Right renal cortex interstitium (tissue), 3 donors: ENCODE data around the gene PCDHGA6. TPM values are rescaled to one million over a fixed set of nuclear protein-coding genes. Genes with fewer than 3 reads are reported as not detected.
"Not testable (repeated sequence)": the region's sequence is repeated elsewhere in the genome, so short reads cannot be mapped to it uniquely, and the experiment has no call there.

Experiments used
- DNase-seq, 3 donors: peaks; one replicate each; pipeline ENCODE4 v3.0.0-alpha.2; 2013; ENCODE audit warnings: low read depth in 3 of 3, low spot score in 2 of 3
- polyA plus RNA-seq, 3 donors: library from polyadenylated mRNA; unstranded; fragments of 120-200 nt; gene quantifications; one replicate each; pipeline ENCODE4 v1.2.1, GENCODE V29; 2013; ENCODE audit not compliant: insufficient read length in 3 of 3

Gene PCDHGA6
- polyA plus RNA-seq, 3 donors: 4.2 to 7.8 (median 5.8) TPM

DNA sequence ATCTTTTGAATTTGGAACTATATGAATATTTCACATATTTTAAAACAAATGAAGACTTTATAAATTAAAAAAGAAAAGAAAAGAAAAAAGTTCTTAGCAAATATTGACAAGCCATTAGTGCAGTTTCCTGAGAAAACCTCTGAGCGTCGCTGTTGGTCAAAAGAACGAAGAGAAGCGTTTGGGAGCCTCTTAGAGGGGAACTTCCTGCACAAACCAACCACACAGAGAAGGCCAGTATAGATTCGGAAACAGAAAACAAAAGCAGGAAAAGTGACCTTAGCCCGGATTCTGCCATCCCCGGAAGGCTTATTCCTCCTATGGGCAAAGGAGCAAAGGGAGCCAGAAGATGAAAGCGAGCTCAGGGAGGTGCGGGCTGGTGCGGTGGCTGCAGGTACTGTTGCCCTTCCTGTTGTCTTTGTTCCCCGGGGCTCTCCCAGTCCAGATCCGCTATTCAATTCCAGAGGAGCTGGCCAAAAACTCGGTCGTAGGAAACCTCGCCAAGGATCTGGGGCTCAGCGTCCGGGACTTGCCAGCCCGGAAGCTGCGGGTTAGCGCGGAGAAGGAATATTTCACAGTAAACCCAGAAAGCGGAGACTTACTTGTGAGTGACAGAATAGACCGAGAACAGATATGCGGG is 13.8 kb upstream of the PCDHGA6 start, which contains the start of gene PCDHGB2:
TSS of gene PCDHGB2 (plus strand) at position 205 of the 637 bp plus-strand sequence. CDS start at position 347, 142 bp downstream.
- no peak for DNase-seq

DNA sequence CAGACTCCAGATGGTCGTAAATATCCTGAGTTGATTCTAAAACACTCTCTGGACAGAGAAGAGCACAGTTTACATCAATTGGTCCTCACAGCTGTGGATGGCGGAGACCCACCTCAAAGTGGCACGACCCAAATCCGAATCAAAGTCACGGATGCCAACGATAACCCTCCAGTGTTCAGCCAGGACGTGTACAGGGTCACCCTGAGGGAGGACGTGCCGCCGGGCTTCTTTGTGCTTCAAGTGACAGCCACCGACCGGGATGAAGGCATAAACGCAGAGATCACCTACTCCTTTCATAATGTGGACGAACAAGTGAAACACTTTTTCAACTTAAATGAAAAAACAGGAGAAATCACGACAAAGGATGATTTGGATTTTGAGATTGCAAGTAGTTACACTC is 13.0 kb upstream of the PCDHGA6 start:
- DNase-seq: no peak

DNA sequence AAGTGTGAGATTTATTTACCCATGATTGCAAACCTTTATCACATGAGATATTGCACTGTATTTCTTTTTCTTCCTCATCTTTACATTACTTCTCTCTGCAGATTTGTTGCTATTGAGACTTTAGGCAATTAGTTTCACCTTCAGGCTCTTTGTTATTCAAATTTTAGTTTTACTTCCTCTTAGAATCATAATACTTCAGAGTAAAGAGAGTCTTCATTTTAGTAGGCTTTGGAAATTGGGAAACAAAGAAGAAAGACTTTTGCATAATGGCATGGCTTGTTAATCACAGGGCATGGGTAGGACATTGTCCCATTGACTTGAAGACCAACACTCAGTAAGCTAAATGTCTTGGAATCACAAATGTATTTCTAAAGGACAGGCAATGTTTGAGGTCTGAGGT is 11.0 kb upstream of the PCDHGA6 start:
- no peak for DNase-seq

DNA sequence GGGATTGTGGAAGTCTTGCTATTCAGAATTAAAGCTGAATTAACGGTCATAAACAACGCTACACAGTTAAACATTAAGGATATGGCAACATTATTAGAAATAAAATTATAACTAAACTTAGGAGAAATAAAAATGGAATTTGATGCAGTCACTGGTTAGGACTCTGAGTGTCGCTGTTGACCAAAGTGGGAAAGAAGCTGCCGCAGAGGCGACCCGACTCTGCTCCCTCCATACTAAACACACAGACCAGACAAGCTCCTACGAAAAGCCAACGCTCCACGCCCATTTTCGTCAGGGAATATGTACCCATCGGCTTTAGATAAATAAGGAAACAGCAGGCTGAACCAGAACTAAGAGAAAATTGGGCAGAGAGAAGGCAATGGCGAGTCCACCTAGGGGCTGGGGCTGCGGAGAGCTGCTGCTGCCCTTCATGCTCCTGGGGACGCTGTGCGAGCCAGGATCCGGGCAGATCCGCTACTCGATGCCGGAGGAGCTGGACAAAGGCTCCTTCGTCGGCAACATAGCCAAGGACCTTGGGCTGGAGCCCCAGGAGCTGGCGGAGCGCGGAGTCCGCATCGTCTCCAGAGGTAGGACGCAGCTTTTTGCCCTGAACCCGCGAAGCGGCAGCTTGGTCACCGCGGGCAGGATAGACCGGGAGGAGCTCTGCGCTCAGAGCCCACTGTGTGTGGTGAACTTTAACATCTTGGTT is 9.6 kb upstream of the PCDHGA6 start, which contains the start of gene PCDHGA5:
TSS of gene PCDHGA5 (plus strand) at position 211 of the 709 bp plus-strand sequence. CDS start at position 380, 169 bp downstream.
- DNase-seq: no peak

DNA sequence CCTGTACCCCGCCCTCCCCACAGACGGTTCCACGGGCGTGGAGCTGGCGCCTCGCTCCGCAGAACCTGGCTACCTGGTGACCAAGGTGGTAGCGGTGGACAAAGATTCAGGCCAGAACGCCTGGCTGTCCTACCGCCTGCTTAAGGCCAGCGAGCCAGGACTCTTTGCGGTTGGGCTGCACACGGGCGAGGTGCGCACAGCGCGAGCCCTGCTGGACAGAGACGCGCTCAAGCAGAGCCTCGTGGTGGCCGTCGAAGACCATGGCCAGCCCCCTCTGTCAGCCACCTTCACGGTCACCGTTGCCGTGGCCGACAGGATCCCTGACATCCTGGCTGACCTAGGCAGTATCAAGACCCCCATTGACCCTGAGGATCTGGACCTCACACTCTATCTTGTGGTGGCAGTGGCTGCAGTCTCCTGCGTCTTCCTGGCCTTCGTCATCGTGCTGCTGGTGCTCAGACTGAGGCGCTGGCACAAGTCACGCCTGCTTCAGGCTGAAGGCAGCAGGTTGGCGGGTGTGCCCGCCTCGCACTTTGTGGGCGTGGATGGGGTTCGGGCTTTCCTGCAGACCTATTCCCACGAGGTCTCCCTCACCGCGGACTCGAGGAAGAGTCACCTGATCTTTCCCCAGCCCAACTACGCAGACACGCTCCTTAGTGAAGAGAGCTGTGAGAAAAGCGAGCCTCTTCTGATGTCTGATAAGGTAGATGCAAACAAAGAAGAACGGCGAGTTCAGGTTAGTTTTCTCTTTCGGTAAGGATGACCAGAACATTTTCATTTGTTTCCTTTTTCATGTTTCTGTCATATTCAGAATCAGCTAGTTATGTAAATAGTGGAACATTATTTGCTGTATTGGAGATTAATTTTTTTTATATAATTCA is 7.4 kb upstream of the PCDHGA6 start:
- no peak for DNase-seq

DNA sequence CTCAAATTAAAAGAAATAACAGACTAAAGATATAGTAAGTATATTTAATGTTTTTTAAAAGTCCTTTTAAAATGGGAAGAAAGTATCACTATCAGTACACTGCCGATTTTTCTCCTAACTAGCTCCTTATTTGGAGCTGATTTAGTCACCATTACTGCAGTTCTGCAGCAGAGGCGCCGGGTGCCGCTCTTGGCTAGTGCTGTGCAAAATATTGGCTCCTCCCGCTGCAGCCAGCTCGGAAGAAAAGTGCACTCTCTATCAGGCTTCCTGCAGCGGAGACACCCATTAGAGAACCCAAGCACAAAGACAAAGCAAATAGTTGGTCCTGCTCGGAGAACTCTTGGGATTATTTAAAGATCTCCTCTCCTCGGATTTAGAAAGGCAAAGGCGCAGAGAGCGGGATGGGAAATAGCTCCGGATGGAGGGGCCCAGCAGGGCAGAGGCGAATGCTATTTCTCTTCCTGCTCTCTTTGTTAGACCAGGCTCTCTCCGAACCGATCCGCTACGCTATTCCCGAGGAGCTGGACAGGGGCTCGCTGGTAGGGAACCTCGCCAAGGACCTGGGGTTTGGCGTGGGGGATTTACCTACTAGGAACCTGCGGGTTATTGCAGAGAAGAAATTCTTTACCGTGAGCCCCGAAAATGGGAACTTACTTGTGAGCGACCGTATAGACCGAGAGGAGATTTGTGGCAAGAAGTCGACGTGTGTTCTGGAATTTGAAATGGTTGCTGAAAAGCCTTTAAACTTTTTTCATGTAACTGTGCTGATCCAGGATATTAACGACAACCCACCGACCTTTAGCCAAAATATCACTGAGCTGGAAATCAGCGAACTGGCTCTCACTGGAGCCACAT is 3.5 kb upstream of the PCDHGA6 start, which contains the start of gene PCDHGB3:
TSS of gene PCDHGB3 (plus strand) at position 249 of the 855 bp plus-strand sequence. CDS start at position 402, 153 bp downstream.
- no peak for DNase-seq

DNA sequence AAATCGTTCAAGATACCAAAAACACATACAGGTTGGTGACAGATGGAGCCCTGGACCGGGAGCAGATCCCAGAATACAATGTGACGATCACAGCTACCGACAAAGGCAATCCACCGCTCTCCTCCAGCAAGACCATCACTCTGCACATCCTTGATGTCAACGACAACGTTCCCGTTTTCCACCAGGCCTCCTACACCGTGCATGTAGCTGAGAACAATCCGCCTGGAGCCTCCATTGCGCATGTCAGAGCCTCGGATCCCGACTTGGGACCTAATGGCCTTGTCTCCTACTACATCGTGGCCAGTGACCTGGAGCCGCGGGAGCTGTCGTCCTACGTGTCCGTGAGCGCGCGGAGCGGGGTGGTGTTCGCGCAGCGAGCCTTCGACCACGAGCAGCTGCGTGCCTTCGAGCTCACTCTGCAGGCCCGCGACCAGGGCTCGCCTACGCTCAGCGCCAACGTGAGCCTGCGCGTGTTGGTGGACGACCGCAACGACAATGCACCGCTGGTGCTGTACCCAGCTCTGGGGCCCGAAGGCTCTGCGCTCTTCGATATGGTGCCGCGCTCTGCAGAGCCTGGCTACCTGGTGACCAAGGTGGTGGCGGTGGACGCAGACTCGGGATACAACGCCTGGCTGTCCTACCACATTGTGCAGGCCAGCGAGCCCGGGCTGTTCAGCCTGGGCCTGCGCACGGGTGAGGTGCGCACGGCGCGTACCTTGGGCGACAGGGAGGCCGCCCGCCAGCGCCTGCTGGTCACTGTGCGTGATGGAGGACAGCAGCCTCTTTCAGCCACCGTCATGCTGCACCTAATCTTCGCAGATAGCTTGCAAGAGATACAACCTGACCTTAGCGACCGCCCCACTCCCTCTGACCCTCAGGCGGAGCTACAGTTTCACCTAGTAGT is 1.9 kb upstream of the PCDHGA6 start:
- no peak for DNase-seq

DNA sequence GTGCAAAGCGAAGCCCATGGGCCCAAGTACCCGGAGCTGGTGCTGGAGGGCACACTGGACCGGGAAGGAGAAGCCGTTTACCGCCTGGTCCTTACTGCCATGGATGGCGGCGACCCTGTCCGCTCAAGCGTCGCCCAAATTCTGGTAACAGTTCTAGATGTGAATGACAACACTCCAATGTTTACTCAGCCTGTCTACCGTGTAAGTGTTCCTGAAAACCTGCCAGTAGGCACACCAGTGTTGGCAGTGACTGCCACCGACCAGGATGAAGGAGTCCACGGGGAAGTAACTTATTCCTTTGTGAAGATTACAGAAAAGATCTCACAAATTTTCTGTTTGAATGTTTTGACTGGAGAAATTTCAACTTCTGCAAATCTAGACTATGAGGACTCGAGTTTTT is 936 bp downstream of the PCDHGA6 start:
- no peak for DNase-seq

DNA sequence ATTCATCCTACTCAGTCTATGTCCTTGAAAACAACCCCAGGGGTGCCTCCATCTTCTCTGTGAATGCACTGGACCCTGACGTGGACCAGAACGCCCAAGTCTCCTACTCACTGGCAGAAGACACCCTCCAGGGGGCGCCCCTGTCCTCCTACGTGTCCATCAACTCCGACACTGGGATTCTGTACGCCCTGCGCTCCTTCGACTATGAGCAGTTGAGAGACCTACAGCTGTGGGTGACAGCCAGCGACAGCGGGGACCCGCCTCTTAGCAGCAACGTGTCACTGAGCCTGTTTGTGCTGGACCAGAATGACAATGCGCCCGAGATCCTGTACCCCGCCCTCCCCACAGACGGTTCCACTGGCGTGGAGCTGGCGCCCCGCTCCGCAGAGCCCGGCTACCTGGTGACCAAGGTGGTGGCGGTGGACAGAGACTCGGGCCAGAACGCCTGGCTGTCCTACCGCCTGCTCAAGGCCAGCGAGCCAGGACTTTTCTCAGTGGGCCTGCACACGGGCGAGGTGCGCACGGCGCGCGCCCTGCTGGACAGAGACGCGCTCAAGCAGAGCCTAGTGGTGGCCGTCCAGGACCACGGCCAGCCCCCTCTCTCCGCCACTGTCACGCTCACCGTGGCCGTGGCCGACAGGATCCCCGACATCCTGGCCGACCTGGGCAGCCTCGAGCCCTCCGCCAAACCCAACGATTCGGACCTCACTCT is 1.9 kb downstream of the PCDHGA6 start:
- not testable (repeated sequence) for DNase-seq

DNA sequence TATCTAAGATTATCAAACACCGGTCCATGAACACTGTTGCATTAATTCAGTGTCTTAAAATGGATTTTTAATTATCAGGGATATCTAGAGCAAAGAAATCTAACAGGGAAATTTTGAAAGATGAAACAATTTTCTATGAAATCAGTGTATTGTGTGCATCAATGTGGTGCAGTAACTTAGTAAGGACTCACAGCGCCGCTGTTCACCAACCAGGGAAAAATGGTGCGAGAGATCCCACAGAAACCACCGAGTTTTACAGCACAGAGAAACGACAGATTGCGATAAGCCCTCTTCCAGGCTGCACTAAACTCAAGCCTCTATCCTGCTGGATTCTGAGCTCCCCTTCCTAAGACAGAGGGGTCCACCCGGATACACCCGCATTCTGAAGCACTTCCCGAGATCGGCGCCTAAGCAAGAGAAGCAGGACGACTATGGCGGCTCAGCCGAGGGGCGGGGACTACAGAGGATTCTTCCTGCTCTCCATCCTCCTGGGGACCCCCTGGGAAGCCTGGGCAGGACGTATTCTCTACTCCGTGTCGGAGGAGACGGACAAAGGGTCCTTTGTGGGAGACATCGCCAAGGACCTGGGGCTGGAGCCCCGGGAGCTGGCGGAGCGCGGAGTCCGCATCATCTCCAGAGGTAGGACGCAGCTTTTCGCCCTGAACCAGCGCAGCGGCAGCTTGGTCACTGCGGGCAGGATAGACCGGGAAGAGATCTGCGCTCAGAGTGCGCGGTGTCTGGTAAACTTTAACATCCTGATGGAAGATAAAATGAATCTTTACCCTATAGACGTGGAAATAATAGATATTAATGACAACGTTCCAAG is 9.0 kb downstream of the PCDHGA6 start, which contains the start of gene PCDHGA7:
TSS of gene PCDHGA7 (plus strand) at position 274 of the 826 bp plus-strand sequence. CDS start at position 432, 158 bp downstream.
- DNase-seq: no peak

DNA sequence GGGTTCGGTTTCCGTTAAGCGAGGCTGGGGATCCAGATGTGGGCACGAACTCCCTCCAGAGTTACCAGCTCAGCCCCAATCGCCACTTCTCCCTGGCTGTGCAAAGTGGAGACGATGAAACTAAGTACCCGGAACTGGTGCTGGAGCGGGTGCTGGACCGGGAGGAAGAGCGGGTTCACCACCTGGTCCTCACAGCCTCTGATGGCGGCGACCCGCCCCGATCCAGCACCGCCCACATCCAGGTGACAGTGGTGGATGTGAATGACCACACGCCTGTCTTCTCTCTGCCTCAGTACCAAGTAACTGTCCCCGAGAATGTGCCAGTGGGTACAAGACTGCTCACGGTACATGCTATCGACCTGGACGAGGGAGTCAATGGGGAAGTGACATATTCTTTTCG is 9.7 kb downstream of the PCDHGA6 start:
- DNase-seq: no peak

DNA sequence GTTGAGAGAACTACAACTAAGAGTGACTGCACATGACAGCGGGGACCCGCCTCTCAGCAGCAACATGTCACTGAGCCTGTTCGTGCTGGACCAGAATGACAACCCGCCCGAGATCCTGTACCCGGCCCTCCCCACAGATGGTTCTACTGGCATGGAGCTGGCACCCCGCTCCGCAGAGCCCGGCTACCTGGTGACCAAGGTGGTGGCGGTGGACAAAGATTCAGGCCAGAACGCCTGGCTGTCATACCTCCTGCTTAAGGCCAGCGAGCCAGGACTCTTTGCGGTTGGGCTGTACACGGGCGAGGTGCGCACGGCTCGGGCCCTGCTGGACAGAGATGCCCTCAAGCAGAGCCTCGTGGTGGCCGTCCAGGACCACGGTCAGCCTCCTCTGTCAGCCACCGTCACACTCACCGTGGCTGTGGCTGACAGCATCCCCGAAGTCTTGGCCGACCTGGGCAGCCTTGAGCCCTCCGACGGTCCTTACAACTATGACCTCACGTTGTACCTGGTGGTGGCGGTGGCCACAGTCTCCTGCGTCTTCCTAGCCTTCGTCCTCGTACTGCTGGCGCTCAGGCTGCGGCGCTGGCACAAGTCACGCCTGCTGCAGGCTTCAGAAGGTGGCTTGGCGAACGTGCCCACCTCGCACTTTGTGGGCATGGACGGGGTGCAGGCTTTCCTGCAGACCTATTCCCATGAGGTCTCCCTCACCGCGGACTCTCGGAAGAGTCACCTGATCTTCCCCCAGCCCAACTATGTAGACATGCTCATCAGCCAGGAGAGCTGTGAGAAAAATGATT is 11.0 kb downstream of the PCDHGA6 start:
- no peak for DNase-seq

DNA sequence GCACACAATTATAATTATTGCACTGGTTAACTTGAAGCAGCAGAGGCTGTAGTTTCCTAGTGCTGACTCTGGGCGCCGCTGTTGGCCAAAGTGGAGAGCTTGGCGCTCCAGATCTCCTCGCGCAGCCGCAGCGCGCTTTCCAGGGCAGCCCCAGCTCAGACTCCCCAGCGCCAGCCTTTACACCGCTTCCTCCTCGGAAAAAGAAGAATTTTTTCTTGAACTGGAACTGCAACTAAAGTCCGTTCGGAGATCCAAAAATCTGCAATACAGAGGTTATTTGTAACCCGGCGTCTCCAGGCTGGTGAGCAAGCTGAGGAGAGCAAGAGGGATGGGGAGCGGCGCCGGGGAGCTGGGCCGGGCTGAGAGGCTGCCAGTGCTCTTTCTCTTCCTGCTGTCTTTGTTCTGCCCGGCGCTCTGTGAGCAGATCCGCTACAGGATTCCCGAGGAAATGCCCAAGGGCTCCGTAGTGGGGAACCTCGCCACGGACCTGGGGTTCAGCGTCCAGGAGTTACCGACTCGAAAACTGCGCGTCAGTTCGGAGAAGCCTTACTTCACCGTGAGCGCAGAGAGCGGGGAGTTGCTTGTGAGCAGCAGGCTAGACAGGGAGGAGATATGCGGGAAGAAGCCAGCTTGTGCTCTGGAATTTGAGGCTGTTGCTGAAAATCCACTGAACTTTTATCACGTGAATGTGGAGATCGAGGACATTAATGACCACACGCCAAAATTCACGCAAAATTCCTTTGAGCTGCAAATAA is 14.0 kb downstream of the PCDHGA6 start, which contains the start of gene PCDHGB4:
TSS of gene PCDHGB4 (plus strand) at position 142 of the 755 bp plus-strand sequence. CDS start at position 329, 187 bp downstream.
- DNase-seq: not testable (repeated sequence)

DNA sequence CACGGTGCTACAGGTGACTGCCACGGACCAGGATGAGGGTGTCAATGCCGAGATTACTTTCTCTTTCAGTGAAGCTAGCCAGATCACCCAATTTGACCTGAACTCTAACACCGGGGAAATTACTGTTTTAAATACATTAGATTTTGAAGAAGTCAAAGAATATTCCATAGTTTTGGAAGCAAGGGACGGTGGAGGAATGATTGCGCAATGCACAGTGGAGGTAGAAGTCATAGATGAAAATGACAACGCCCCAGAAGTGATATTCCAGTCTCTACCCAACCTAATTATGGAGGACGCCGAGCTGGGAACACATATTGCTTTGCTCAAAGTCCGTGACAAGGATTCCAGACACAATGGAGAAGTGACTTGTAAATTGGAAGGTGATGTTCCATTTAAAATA is 15.0 kb downstream of the PCDHGA6 start:
- no peak for DNase-seq

DNA sequence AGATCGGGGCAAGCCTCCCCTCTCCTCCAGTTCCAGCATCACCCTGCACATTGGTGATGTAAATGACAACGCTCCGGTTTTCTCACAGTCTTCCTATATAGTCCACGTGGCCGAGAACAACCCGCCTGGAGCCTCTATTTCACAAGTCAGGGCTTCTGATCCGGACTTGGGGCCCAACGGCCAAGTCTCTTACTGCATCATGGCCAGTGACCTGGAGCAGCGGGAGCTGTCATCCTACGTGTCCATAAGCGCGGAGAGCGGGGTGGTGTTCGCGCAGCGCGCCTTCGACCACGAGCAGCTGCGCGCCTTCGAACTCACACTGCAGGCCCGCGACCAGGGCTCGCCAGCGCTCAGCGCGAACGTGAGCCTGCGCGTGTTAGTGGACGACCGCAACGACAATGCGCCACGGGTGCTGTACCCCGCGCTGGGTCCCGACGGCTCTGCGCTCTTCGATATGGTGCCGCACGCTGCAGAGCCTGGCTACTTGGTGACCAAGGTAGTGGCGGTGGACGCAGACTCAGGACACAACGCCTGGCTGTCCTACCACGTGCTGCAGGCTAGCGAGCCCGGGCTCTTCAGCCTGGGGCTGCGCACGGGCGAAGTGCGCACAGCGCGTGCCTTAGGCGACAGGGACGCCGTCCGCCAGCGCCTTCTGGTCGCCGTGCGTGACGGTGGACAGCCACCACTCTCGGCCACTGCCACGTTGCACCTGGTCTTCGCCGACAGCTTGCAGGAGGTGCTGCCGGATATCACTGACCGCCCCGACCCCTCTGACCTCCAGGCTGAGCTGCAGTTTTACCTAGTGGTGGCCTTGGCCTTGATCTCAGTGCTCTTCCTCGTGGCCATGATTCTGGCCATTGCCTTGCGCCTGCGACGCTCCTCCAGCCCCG is 15.7 kb downstream of the PCDHGA6 start:
- DNase-seq: no peak
